Activated naive CD4-positive, alpha-beta T cell treated with anti-CD3 and anti-CD28 coated beads, Interleukin-2, amount 50 U/mL, for 24 hours (primary cell): ENCODE measurements around the gene KIAA0825.
"Not testable (repeated sequence)": the region's sequence is repeated elsewhere in the genome, so short reads cannot be mapped to it uniquely, and the experiment has no call there.

ENCODE experiments used
- H3K27ac Mint-ChIP-seq: one replicate; pipeline ENCODE4 v1.8.0; 2021; ENCODE audit warnings: mild to moderate bottlenecking, mixed read lengths
- H3K27me3 Mint-ChIP-seq: one replicate; pipeline ENCODE4 v1.8.0; 2021; ENCODE audit warnings: mixed read lengths
- H3K36me3 Mint-ChIP-seq: one replicate; pipeline ENCODE4 v1.8.0; 2021; ENCODE audit warnings: mixed read lengths
- H3K4me1 Mint-ChIP-seq: one replicate; pipeline ENCODE4 v1.8.0; 2021; ENCODE audit warnings: mixed read lengths
- H3K4me3 Mint-ChIP-seq: one replicate; pipeline ENCODE4 v1.8.0; 2021; ENCODE audit warnings: mild to moderate bottlenecking, mixed read lengths
- H3K9me3 Mint-ChIP-seq: one replicate; pipeline ENCODE4 v1.8.0; 2021; ENCODE audit warnings: mixed read lengths

KIAA0825 gene

GRCh38 chr5:94168151-94168550 is 450.3 kb downstream of the KIAA0825 start:
- Mint-ChIP-seq H3K4me1 (no peaks in the 10 kb centered on the region), H3K4me3 (no peak overlapping the region), H3K9me3 (no peaks in the 10 kb centered on the region), H3K27me3 (peaks cover 3% of the 10 kb centered on the region), H3K36me3 (peaks cover 5% of the 10 kb centered on the region), H3K27ac (no peak overlapping the region)

GRCh38 chr5:94161801-94162200 is 456.6 kb downstream of the KIAA0825 start:
- Mint-ChIP-seq H3K27me3 (peaks cover 3% of the 10 kb centered on the region), H3K27ac (no peak overlapping the region), H3K36me3 (peaks cover 5% of the 10 kb centered on the region), H3K4me1 (no peaks in the 10 kb centered on the region), H3K4me3 (no peak overlapping the region), H3K9me3 (no peaks in the 10 kb centered on the region)

- Mint-ChIP-seq H3K4me3 (no peak overlapping the region), H3K9me3 (no peaks in the 10 kb centered on the region), H3K36me3 (peaks cover 2% of the 10 kb centered on the region), H3K27ac (no peak overlapping the region), H3K4me1 (no peaks in the 10 kb centered on the region), H3K27me3 (peaks cover 2% of the 10 kb centered on the region)
These were observed 459.3 kb downstream of the KIAA0825 start for GRCh38 chr5:94159144-94159543.

- no peaks in the 10 kb centered on the region for H3K4me1 Mint-ChIP-seq
- peaks cover 2% of the 10 kb centered on the region for H3K27me3 Mint-ChIP-seq
- no peaks in the 10 kb centered on the region for H3K9me3 Mint-ChIP-seq
- H3K4me3 Mint-ChIP-seq: no peak overlapping the region
- no peaks in the 10 kb centered on the region for H3K36me3 Mint-ChIP-seq
- no peak overlapping the region for H3K27ac Mint-ChIP-seq
These were observed 460.5 kb downstream of the KIAA0825 start for GRCh38 chr5:94157704-94158539.

- Mint-ChIP-seq H3K27ac (no peak overlapping the region), H3K4me1 (no peaks in the 10 kb centered on the region), H3K36me3 (no peaks in the 10 kb centered on the region), H3K27me3 (peaks cover 2% of the 10 kb centered on the region), H3K4me3 (no peak overlapping the region), H3K9me3 (no peaks in the 10 kb centered on the region)
These were observed 463.7 kb downstream of the KIAA0825 start for GRCh38 chr5:94154672-94155071.

GRCh38 chr5:94153736-94154450 is 464.5 kb downstream of the KIAA0825 start:
- Mint-ChIP-seq H3K27me3 (peaks cover 2% of the 10 kb centered on the region), H3K4me3 (no peak overlapping the region), H3K9me3 (peaks cover 3% of the 10 kb centered on the region), H3K27ac (no peak overlapping the region), H3K4me1 (no peaks in the 10 kb centered on the region), H3K36me3 (no peaks in the 10 kb centered on the region)

GRCh38 chr5:94143621-94144020 is 474.8 kb downstream of the KIAA0825 start:
- not testable (repeated sequence) for H3K27ac Mint-ChIP-seq, H3K4me1 Mint-ChIP-seq, H3K4me3 Mint-ChIP-seq, H3K36me3 Mint-ChIP-seq
- Mint-ChIP-seq H3K9me3 (peaks cover 14% of the 10 kb centered on the region), H3K27me3 (peaks cover 11% of the 10 kb centered on the region)

GRCh38 chr5:94140300-94140699 is 478.1 kb downstream of the KIAA0825 start:
- peaks cover 7% of the 10 kb centered on the region for H3K36me3 Mint-ChIP-seq
- H3K27me3 Mint-ChIP-seq: peaks cover 11% of the 10 kb centered on the region
- no peak overlapping the region for H3K27ac Mint-ChIP-seq
- no peak overlapping the region for H3K4me3 Mint-ChIP-seq
- H3K4me1 Mint-ChIP-seq: no peaks in the 10 kb centered on the region
- H3K9me3 Mint-ChIP-seq: peaks cover 12% of the 10 kb centered on the region

- Mint-ChIP-seq H3K9me3 (no peaks in the 10 kb centered on the region), H3K36me3 (no peaks in the 10 kb centered on the region), H3K27me3 (peaks cover 1% of the 10 kb centered on the region), H3K4me1 (no peaks in the 10 kb centered on the region), H3K4me3 (no peak overlapping the region), H3K27ac (no peak overlapping the region)
These were observed 488.3 kb downstream of the KIAA0825 start for GRCh38 chr5:94130077-94130476.

- Mint-ChIP-seq H3K27me3 (peaks cover 9% of the 10 kb centered on the region), H3K4me3 (no peak overlapping the region), H3K4me1 (no peaks in the 10 kb centered on the region), H3K27ac (no peak overlapping the region), H3K36me3 (no peaks in the 10 kb centered on the region), H3K9me3 (no peaks in the 10 kb centered on the region)
These were observed 493.3 kb downstream of the KIAA0825 start for GRCh38 chr5:94125107-94125506.

- peaks cover 14% of the 10 kb centered on the region for H3K27me3 Mint-ChIP-seq
- H3K4me1 Mint-ChIP-seq: peaks cover 12% of the 10 kb centered on the region
- peaks cover 12% of the 10 kb centered on the region for H3K9me3 Mint-ChIP-seq
- not testable (repeated sequence) for H3K4me3 Mint-ChIP-seq, H3K27ac Mint-ChIP-seq, H3K36me3 Mint-ChIP-seq
These were observed 502.1 kb downstream of the KIAA0825 start for GRCh38 chr5:94116317-94116716.

GRCh38 chr5:94113087-94113486 is 505.3 kb downstream of the KIAA0825 start:
- Mint-ChIP-seq H3K9me3 (peaks cover 12% of the 10 kb centered on the region), H3K4me3 (no peak overlapping the region)

GRCh38 chr5:94111209-94112004 is 507.0 kb downstream of the KIAA0825 start:
- Mint-ChIP-seq H3K4me1 (peaks cover 51% of the 10 kb centered on the region), H3K27ac (peak overlapping the region; percentile 96), H3K27me3 (peaks cover 3% of the 10 kb centered on the region), H3K9me3 (peaks cover 12% of the 10 kb centered on the region), H3K36me3 (peaks cover 16% of the 10 kb centered on the region), H3K4me3 (peak overlapping the region; percentile 94)

More at GRCh38 chr5:94113087-94113486, 505.3 kb downstream of the KIAA0825 start:
- Mint-ChIP-seq H3K36me3 (peaks cover 7% of the 10 kb centered on the region), H3K27me3 (peaks cover 5% of the 10 kb centered on the region), H3K27ac (no peak overlapping the region), H3K4me1 (peaks cover 40% of the 10 kb centered on the region)

- peaks cover 15% of the 10 kb centered on the region for H3K9me3 Mint-ChIP-seq
- no peak overlapping the region for H3K4me3 Mint-ChIP-seq
- no peaks in the 10 kb centered on the region for H3K27me3 Mint-ChIP-seq
- no peak overlapping the region for H3K27ac Mint-ChIP-seq
- peaks cover 46% of the 10 kb centered on the region for H3K36me3 Mint-ChIP-seq
- peaks cover 79% of the 10 kb centered on the region for H3K4me1 Mint-ChIP-seq
These were observed 514.7 kb downstream of the KIAA0825 start for GRCh38 chr5:94103514-94104245.
